HL-60 (cell line): ENCODE measurements around the gene FST.

Experiments used
- DNase-seq, 2 experiments: peaks; one replicate each; pipeline ENCODE4 v3.0.0-alpha.2; 2010 to 2020; ENCODE audit warnings: low read depth in 1 of 2, low spot score in 1 of 2
- H3K27ac ChIP-seq: fragments of 250-450 bp; sonication (Bioruptor Pico); replicated peaks from 2 replicates; pipeline ENCODE4 v1.5.1; 2020; ENCODE audit warnings: mild to moderate bottlenecking, moderate library complexity
- H3K27me3 ChIP-seq: fragments of 250-450 bp; sonication (Bioruptor Pico); 2 replicates; pipeline ENCODE4 v1.5.1; 2021; ENCODE audit warnings: mild to moderate bottlenecking, moderate library complexity; ENCODE audit not compliant: insufficient read depth, poor library complexity, severe bottlenecking
- H3K4me3 ChIP-seq: replicated peaks from 2 replicates; pipeline ENCODE4 v1.5.1; 2011; ENCODE audit warnings: mild to moderate bottlenecking, control low read depth, low read length; ENCODE audit not compliant: insufficient read depth
- CTCF ChIP-seq: IDR thresholded peaks from one replicate; pipeline ENCODE4 v1.5.1; 2011; ENCODE audit warnings: low read length, control low read depth, inconsistent platforms; ENCODE audit not compliant: insufficient read depth
- GABPA ChIP-seq: IDR thresholded peaks from 2 replicates; pipeline ENCODE4 v1.6.1; 2012; ENCODE audit warnings: low read depth
- POLR2AphosphoS5 ChIP-seq: IDR thresholded peaks from 2 replicates; pipeline ENCODE4 v1.6.1; 2012; ENCODE audit warnings: low read depth
- REST ChIP-seq: IDR thresholded peaks from 2 replicates; pipeline ENCODE4 v1.6.1; 2012; ENCODE audit warnings: low read depth; ENCODE audit not compliant: insufficient replicate concordance
- SPI1 ChIP-seq: IDR thresholded peaks from 2 replicates; pipeline ENCODE4 v1.6.1; 2012; ENCODE audit warnings: low read depth, mild to moderate bottlenecking, borderline replicate concordance
- long read RNA-seq: library from polyadenylated mRNA; unstranded; transcript quantifications from one replicate; pipeline ENCODE4 v2.0.0, GENCODE V29; 2020

The FST gene
- long read RNA-seq, partial matches to known transcripts, result 0 of 1 reads
- long read RNA-seq, other reads (novel, unspliced or antisense), result 1 of 1 reads

- TF ChIP-seq SPI1, result no peak
- TF ChIP-seq POLR2AphosphoS5, result no peak
- no peak for TF ChIP-seq GABPA
- no peak for TF ChIP-seq REST
- no peak for TF ChIP-seq CTCF
- peak within 1 kb of the TSS; percentile 40 for H3K4me3 ChIP-seq
- H3K27me3 ChIP-seq, result peaks cover 32% of the 10 kb centered on the region
- no peak for DNase-seq
- H3K27ac ChIP-seq, result no peak within 1 kb of the TSS
Measured at GRCh38 chr5:53480416-53481158, at the start of gene FST. FST (plus strand) TSS chr5:53480629; CDS start chr5:53480792, 163 bp downstream.

- no peak for DNase-seq
- TF ChIP-seq SPI1 (no peak), REST (no peak), POLR2AphosphoS5 (no peak), CTCF (no peak), GABPA (no peak)
- Histone ChIP-seq H3K27me3 (no peaks in the 10 kb centered on the region), H3K4me3 (no peak overlapping the region), H3K27ac (no peak overlapping the region)
Measured at GRCh38 chr5:53431665-53432064, 48.8 kb upstream of the FST start.

GRCh38 chr5:53433026-53433425, 47.4 kb upstream of the FST start:
- DNase-seq, result no peak
- H3K27ac ChIP-seq, result no peak overlapping the region
- no peak for TF ChIP-seq POLR2AphosphoS5
- TF ChIP-seq CTCF, result no peak
- no peak for TF ChIP-seq REST
- no peak for TF ChIP-seq GABPA
- no peak for TF ChIP-seq SPI1
- H3K4me3 ChIP-seq, result no peak overlapping the region
- H3K27me3 ChIP-seq, result no peaks in the 10 kb centered on the region
